SK-N-MC (cell line): Measurements from ENCODE around the gene TRAPPC12.

Source experiments
- DNase-seq: peaks from one replicate; pipeline ENCODE4 v3.0.0-alpha.2; 2011; ENCODE audit warnings: low read depth, low spot score
- H3K27ac ChIP-seq: fragments of 200-600 bp; sonication (generic); 2 replicates; pipeline ENCODE4 v1.5.1; 2016; ENCODE audit warnings: mixed run types
- H3K36me3 ChIP-seq: fragments of 200-600 bp; sonication (generic); 2 replicates; pipeline ENCODE4 v1.6.1; 2017; ENCODE audit warnings: antibody characterized with exemption, low read length, mixed read lengths; ENCODE audit not compliant: insufficient read depth
- H3K4me3 ChIP-seq: fragments of 200-600 bp; sonication (generic); 2 replicates; pipeline ENCODE4 v1.5.1; 2016
- H3K9ac ChIP-seq: fragments of 200-600 bp; sonication (generic); 2 replicates; pipeline ENCODE4 v1.8.0; 2017; ENCODE audit warnings: mixed run types, mixed read lengths; ENCODE audit not compliant: insufficient read length
- H3K9me3 ChIP-seq: fragments of 200-600 bp; sonication (generic); 2 replicates; pipeline ENCODE4 v1.6.1; 2017; ENCODE audit warnings: low read depth, mild to moderate bottlenecking, antibody characterized with exemption, low read length, moderate library complexity, mixed read lengths
- EZH2 ChIP-seq: fragments of 200-600 bp; sonication (generic); IDR thresholded peaks from one replicate; pipeline ENCODE4 v1.6.1; 2017; ENCODE audit warnings: antibody characterized with exemption
- FOXP2 ChIP-seq: optimal IDR thresholded peaks from 2 replicates; pipeline ENCODE3; 2011; ENCODE audit warnings: mild to moderate bottlenecking, moderate library complexity; ENCODE audit not compliant: insufficient read depth; ENCODE audit errors: extremely low read length, control extremely low read depth
- POLR2AphosphoS5 ChIP-seq: IDR thresholded peaks from 2 replicates; pipeline ENCODE4 v1.6.1; 2012; ENCODE audit warnings: mild to moderate bottlenecking, low read depth, low read length, borderline replicate concordance

Gene TRAPPC12

GRCh38 chr2:3461801-3462492 lies 82.5 kb downstream of the TRAPPC12 start:
- TF ChIP-seq EZH2: no peak
- no peak for TF ChIP-seq POLR2AphosphoS5
- no peak for TF ChIP-seq FOXP2
- DNase-seq: peak; percentile 42
- H3K36me3 ChIP-seq: no peaks in the 10 kb centered on the region; the same call in 1 of the 2 replicates
- peak overlapping the region; percentile 76 for H3K27ac ChIP-seq
- H3K4me3 ChIP-seq: peak overlapping the region; percentile 62
- peak overlapping the region; percentile 64 for H3K9ac ChIP-seq
- H3K9me3 ChIP-seq: no peaks in the 10 kb centered on the region

DNA sequence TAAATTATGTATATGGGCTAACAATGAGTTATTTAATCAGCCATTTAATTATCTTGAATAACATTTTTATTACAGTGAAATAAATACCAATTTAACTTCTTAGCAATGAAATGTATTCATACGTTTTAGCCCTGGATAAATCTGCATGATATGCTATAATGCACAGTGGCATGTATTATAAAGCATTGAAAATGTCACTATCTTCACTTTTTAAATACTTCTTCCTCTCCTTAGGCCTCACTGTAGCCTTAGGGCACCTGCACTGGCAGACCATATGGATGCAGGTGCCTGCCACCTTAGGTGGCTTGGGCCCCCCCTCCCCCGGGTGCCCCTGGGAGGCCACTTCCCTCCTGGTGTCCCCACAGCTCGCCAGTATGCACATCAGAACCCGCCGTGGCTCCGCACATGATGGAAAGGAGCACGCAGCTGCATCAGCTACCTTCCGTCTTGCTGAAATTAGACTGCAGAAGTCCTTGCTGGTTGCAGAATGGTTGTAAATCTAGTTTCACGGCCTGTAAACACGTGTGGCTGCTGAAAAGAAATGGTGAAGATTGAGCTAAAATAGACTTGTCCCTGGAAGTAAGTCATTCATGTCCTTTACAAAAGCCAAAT lies 83.1 kb downstream of the TRAPPC12 start:
- no peak for DNase-seq
- Histone ChIP-seq H3K27ac (no peak overlapping the region), H3K36me3 (no peaks in the 10 kb centered on the region; the same call in 1 of the 2 replicates), H3K9me3 (no peaks in the 10 kb centered on the region), H3K9ac (no peak overlapping the region), H3K4me3 (no peak overlapping the region)
- TF ChIP-seq EZH2: no peak
- TF ChIP-seq POLR2AphosphoS5: no peak
- TF ChIP-seq FOXP2: no peak

GRCh38 chr2:3463186-3463835 lies 83.8 kb downstream of the TRAPPC12 start:
- Histone ChIP-seq H3K27ac (no peak overlapping the region), H3K4me3 (no peak overlapping the region), H3K9ac (no peak overlapping the region), H3K9me3 (no peaks in the 10 kb centered on the region), H3K36me3 (no peaks in the 10 kb centered on the region)
- DNase-seq: no peak
- TF ChIP-seq FOXP2: no peak
- no peak for TF ChIP-seq EZH2

DNA sequence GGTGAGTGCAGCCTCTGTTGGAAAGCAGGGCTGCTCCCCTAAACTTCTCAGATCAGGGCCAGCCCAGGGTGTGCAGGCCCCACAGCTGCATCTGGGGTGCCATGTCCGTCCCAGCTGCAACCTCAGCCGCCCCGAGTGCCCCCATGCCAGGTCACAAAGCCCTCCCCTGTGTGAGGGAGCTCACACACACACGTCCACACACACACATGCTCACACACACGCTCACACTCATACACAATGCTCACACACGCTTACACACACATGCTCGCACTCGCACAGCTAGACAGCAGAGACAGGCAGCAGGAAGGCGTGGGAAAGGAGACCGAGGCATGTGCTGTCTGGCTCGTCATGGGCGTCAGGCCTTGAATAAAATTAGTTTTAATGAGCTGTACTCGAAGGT lies 84.5 kb downstream of the TRAPPC12 start:
- no peak overlapping the region for H3K4me3 ChIP-seq
- H3K9me3 ChIP-seq: no peaks in the 10 kb centered on the region
- no peak for TF ChIP-seq POLR2AphosphoS5
- no peak for TF ChIP-seq FOXP2
- TF ChIP-seq EZH2: no peak
- DNase-seq: no peak
- no peak overlapping the region for H3K27ac ChIP-seq
- no peak overlapping the region for H3K9ac ChIP-seq
- H3K36me3 ChIP-seq: no peaks in the 10 kb centered on the region

DNA sequence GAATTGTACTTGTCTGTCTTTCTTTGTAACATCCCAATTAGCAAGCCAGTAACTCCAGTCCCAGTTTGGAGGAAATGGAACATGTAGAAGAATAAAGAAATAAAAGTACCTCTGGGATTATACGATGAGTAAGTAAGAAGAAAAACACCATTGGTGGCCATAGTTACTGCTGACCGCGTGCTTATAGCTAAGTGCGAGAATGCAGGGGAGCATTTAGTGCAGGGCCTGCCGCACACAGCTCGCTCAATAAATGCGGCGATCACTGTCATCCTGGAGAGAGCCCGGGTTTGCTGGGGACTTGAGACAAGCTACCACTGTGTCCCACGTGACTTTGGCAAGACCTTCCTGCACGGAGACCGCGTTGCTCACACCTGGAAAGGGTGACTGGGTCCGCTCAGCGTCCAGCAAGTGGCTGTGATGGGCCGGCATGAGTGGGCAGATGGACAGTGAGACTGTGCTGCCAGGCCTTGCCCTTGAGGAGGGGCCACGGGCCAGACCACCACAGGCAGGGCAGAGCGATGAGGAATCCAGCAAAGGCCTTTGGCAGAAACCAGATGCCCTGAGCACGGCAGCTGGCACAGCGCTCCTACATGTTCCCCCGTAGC lies 85.0 kb downstream of the TRAPPC12 start:
- no peak for TF ChIP-seq EZH2
- TF ChIP-seq POLR2AphosphoS5: no peak
- no peak for TF ChIP-seq FOXP2
- Histone ChIP-seq H3K27ac (no peak overlapping the region), H3K36me3 (no peaks in the 10 kb centered on the region), H3K9ac (no peak overlapping the region), H3K9me3 (no peaks in the 10 kb centered on the region), H3K4me3 (no peak overlapping the region)
- no peak for DNase-seq

- no peaks in the 10 kb centered on the region for H3K36me3 ChIP-seq
- TF ChIP-seq EZH2 (no peak), FOXP2 (no peak), POLR2AphosphoS5 (no peak)
- no peak overlapping the region for H3K27ac ChIP-seq
- no peak overlapping the region for H3K4me3 ChIP-seq
- H3K9me3 ChIP-seq: no peaks in the 10 kb centered on the region
- no peak for DNase-seq
- no peak overlapping the region for H3K9ac ChIP-seq
Observed at GRCh38 chr2:3465328-3465727, 85.8 kb downstream of the TRAPPC12 start.

GRCh38 chr2:3465844-3466481 lies 86.5 kb downstream of the TRAPPC12 start:
- no peak for TF ChIP-seq POLR2AphosphoS5
- no peak for TF ChIP-seq EZH2
- no peak for TF ChIP-seq FOXP2
- Histone ChIP-seq H3K9ac (no peak overlapping the region), H3K36me3 (no peaks in the 10 kb centered on the region), H3K27ac (no peak overlapping the region), H3K4me3 (no peak overlapping the region), H3K9me3 (no peaks in the 10 kb centered on the region)
- DNase-seq: no peak

- H3K36me3 ChIP-seq: no peaks in the 10 kb centered on the region
Observed at GRCh38 chr2:3466482-3466863, 87.0 kb downstream of the TRAPPC12 start.

More at GRCh38 chr2:3466482-3466863, 87.0 kb downstream of the TRAPPC12 start:
- H3K4me3 ChIP-seq: no peak overlapping the region
- H3K9me3 ChIP-seq: no peaks in the 10 kb centered on the region
- no peak for TF ChIP-seq POLR2AphosphoS5
- no peak for TF ChIP-seq FOXP2
- no peak for TF ChIP-seq EZH2
- no peak overlapping the region for H3K9ac ChIP-seq
- H3K27ac ChIP-seq: no peak overlapping the region
- DNase-seq: no peak
